OCI-LY7 (cell line): ENCODE measurements around the gene ARL4A. TPM values are rescaled to one million over a fixed set of nuclear protein-coding genes. Genes with fewer than 3 reads are reported as not detected.

ENCODE experiments used
- BruUV-seq: library from RNA; stranded (reverse); fragments of 400-500 nt; replicated peaks from 2 replicates; lab custom pipeline; 2021; lab: Mats Ljungman, UMichigan
- CTCF ChIA-PET: fragments of 300-600 bp; sonication (Branson Sonifier 250); formaldehyde crosslinking; loops from one replicate; lab custom pipeline; 2022; ENCODE audit warnings: antibody characterized with exemption; ENCODE audit not compliant: unreplicated experiment; lab: Charles Lee
- POLR2A ChIA-PET: fragments of 300-600 bp; sonication (Branson Sonifier 250); formaldehyde crosslinking; loops from one replicate; lab custom pipeline; 2022; ENCODE audit warnings: antibody characterized with exemption; lab: Charles Lee
- DNase-seq: peaks from one replicate; pipeline ENCODE4 v3.0.0-alpha.2; 2015; ENCODE audit warnings: low spot score
- H2AFZ ChIP-seq: fragments of 200-600 bp; sonication (generic), shearing (Covaris generic); 2 replicates; pipeline ENCODE4 v1.6.1; 2014; ENCODE audit warnings: mild to moderate bottlenecking, antibody characterized with exemption, low read length, moderate library complexity
- H3K27ac ChIP-seq: fragments of 200-600 bp; sonication (generic); 2 replicates; pipeline ENCODE4 v1.5.1; 2014; ENCODE audit warnings: mixed run types, low read depth, mild to moderate bottlenecking, moderate library complexity, low read length, inconsistent platforms; ENCODE audit not compliant: poor library complexity, severe bottlenecking
- H3K36me3 ChIP-seq: fragments of 200-600 bp; sonication (generic); 2 replicates; pipeline ENCODE4 v1.6.1; 2014; ENCODE audit warnings: mild to moderate bottlenecking, antibody characterized with exemption, low read length, moderate library complexity, mixed read lengths; ENCODE audit not compliant: insufficient read depth
- H3K4me1 ChIP-seq: fragments of 200-600 bp; sonication (generic); 2 replicates; pipeline ENCODE4 v1.5.1; 2014; ENCODE audit warnings: mild to moderate bottlenecking, low read length; ENCODE audit not compliant: insufficient read depth, poor library complexity, severe bottlenecking
- H3K4me2 ChIP-seq: fragments of 200-600 bp; sonication (generic); 2 replicates; pipeline ENCODE4 v1.6.1; 2014; ENCODE audit warnings: mild to moderate bottlenecking, low read length
- H3K4me3 ChIP-seq: fragments of 200-600 bp; sonication (generic); 2 replicates; pipeline ENCODE4 v1.5.1; 2014; ENCODE audit warnings: mild to moderate bottlenecking, low read depth, low read length; ENCODE audit not compliant: poor library complexity, severe bottlenecking
- H3K79me2 ChIP-seq: fragments of 200-600 bp; sonication (generic); 2 replicates; pipeline ENCODE4 v1.6.1; 2016; ENCODE audit warnings: low read depth, mild to moderate bottlenecking, low read length, moderate library complexity, mixed read lengths; ENCODE audit not compliant: insufficient read depth
- H3K9me2 ChIP-seq: fragments of 200-600 bp; sonication (generic); 2 replicates; pipeline ENCODE4 v1.6.1; 2016; ENCODE audit warnings: mild to moderate bottlenecking, low read length, mixed read lengths; ENCODE audit not compliant: insufficient read depth
- H3K9me3 ChIP-seq: fragments of 200-600 bp; sonication (generic); 2 replicates; pipeline ENCODE4 v1.6.1; 2014; ENCODE audit warnings: mild to moderate bottlenecking, mixed run types, low read length, mixed read lengths
- H4K20me1 ChIP-seq: fragments of 200-600 bp; sonication (generic); 2 replicates; pipeline ENCODE4 v1.6.1; 2014; ENCODE audit warnings: mild to moderate bottlenecking, antibody characterized with exemption, low read length, moderate library complexity, mixed read lengths; ENCODE audit not compliant: insufficient read depth
- CTCF ChIP-seq: fragments of 200-600 bp; sonication (generic); conservative IDR thresholded peaks from 2 replicates; pipeline ENCODE4 v1.5.1; 2014; ENCODE audit warnings: mild to moderate bottlenecking, antibody characterized with exemption, low read length, moderate library complexity, mixed read lengths
- EZH2phosphoT487 ChIP-seq: fragments of 200-600 bp; sonication (generic); IDR thresholded peaks from 2 replicates; pipeline ENCODE4 v1.6.1; 2018; ENCODE audit warnings: low read depth, borderline replicate concordance, mild to moderate bottlenecking, mixed run types, antibody characterized with exemption, low read length, moderate library complexity, mixed read lengths
- intact Hi-C: fragments of 100-400 bp; cut with micrococcal nuclease; formaldehyde crosslinking; loops from one replicate; pipeline ENCODE4 v1.10.0; 2022; ENCODE audit not compliant: unreplicated experiment
- total RNA-seq, 2 experiments: library from RNA; depleted of rRNA in 1 of 2; stranded (reverse); fragments of >200 nt in 1 of 2; shearing (Covaris generic) in 1 of 2; gene quantifications; 2 replicates each; pipeline ENCODE4 v1.2.3, GENCODE V29; 2014 to 2022

The ARL4A gene
- total RNA-seq, 2 experiments from 2014 or later: 5.5 to 10.1 TPM

- Histone ChIP-seq H3K36me3 (no peaks in the 10 kb centered on the region), H3K9me2 (no peaks in the 10 kb centered on the region), H2AFZ (no peak overlapping the region), H3K4me2 (no peak overlapping the region), H3K79me2 (no peaks in the 10 kb centered on the region), H3K4me1 (no peaks in the 10 kb centered on the region), H4K20me1 (no peaks in the 10 kb centered on the region), H3K27ac (no peak overlapping the region), H3K9me3 (no peaks in the 10 kb centered on the region), H3K4me3 (no peak overlapping the region)
- intact Hi-C loops: no loop called here
- ChIA-PET CTCF (no interaction called here), POLR2A (no interaction called here)
- no peak for DNase-seq
- TF ChIP-seq EZH2phosphoT487 (no peak), CTCF (no peak)
- no TSS peak for BruUV-seq
These were observed 37.4 kb upstream of the ARL4A start for GRCh38 chr7:12650080-12650479.

- no peak overlapping the region for H3K27ac ChIP-seq
- no peaks in the 10 kb centered on the region for H3K4me1 ChIP-seq
- intact Hi-C loops: no loop called here
- H3K4me2 ChIP-seq: no peak overlapping the region
- no peaks in the 10 kb centered on the region for H3K9me2 ChIP-seq
- no peak for DNase-seq
- BruUV-seq: no TSS peak
- H3K4me3 ChIP-seq: no peak overlapping the region
- H3K9me3 ChIP-seq: no peaks in the 10 kb centered on the region
- H3K36me3 ChIP-seq: no peaks in the 10 kb centered on the region
- CTCF ChIA-PET: no interaction called here
- no peaks in the 10 kb centered on the region for H4K20me1 ChIP-seq
- H2AFZ ChIP-seq: no peak overlapping the region
- no peaks in the 10 kb centered on the region for H3K79me2 ChIP-seq
- POLR2A ChIA-PET: interaction anchor here (0.6 to 0.7 kb wide), 2 partner anchors 14 to 99 kb away, joined by 3 read pairs; no protein-coding TSS in a partner anchor
- TF ChIP-seq EZH2phosphoT487 (no peak), CTCF (no peak)
These were observed 34.3 kb upstream of the ARL4A start for GRCh38 chr7:12653110-12653509.

GRCh38 chr7:12653518-12653917 lies 33.9 kb upstream of the ARL4A start:
- no peak overlapping the region for H3K4me3 ChIP-seq
- CTCF ChIA-PET: no interaction called here
- BruUV-seq: no TSS peak
- H4K20me1 ChIP-seq: no peaks in the 10 kb centered on the region
- no peaks in the 10 kb centered on the region for H3K9me2 ChIP-seq
- no peaks in the 10 kb centered on the region for H3K4me1 ChIP-seq
- intact Hi-C loops: no loop called here
- H3K79me2 ChIP-seq: no peaks in the 10 kb centered on the region
- no peak overlapping the region for H2AFZ ChIP-seq
- no peaks in the 10 kb centered on the region for H3K9me3 ChIP-seq
- DNase-seq: no peak
- no peak overlapping the region for H3K27ac ChIP-seq
- H3K36me3 ChIP-seq: no peaks in the 10 kb centered on the region
- no peak for TF ChIP-seq EZH2phosphoT487
- POLR2A ChIA-PET: interaction anchor here (0.5 to 0.7 kb wide), 2 partner anchors 14 to 99 kb away, joined by 3 read pairs; no protein-coding TSS in a partner anchor
- H3K4me2 ChIP-seq: no peak overlapping the region
